ENCODE results near the gene PTPRB.

DNA sequence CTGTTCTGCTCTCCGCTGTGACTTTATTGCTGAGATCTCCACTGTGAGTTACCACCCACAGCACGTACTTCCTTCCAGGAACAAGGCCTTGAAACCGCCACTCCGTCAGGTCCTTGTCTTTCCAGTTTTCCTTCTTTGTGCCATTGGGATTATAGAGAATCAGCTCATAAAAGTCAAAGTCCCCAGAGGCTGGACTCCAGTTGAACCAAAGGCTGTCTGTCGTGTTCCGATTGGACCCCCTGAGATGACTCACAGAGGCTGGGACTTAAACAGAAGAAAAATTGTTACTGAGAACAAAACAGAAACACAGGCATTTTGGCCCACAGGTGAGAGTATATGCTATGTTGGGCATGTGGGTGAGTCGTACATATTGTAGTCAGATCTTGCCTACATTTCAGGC lies 76.6 kb downstream of the PTPRB start:
- TF ChIP-seq CTCF (IDR thresholded peaks at IDR 0.05) (no peak), POLR2A (IDR thresholded peaks at IDR 0.05) (no peak)
